Measurements from ENCODE around the gene MBLAC1.

MBLAC1 gene

GRCh38 chr7:100099452-100099851, 27.3 kb upstream of the MBLAC1 start:
- no peak for DNase-seq

GRCh38 chr7:100100420-100101015, 26.2 kb upstream of the MBLAC1 start:
- peak; percentile 83 for DNase-seq

GRCh38 chr7:100101016-100101862, 25.5 kb upstream of the MBLAC1 start, which contains the start of the genes AP4M1 and MCM7:
AP4M1 (plus strand) TSS chr7:100101643; CDS start chr7:100101715, 72 bp downstream.
MCM7 (minus strand) TSS chr7:100101397; CDS start chr7:100101294, 103 bp downstream.
- DNase-seq = peak; percentile 96

- no peak for DNase-seq
Observed at GRCh38 chr7:100102950-100103840, 23.6 kb upstream of the MBLAC1 start.

- no peak for DNase-seq
Observed at GRCh38 chr7:100105534-100105933, 21.2 kb upstream of the MBLAC1 start.

- no peak for DNase-seq
Observed at GRCh38 chr7:100106633-100107032, 20.1 kb upstream of the MBLAC1 start.

GRCh38 chr7:100107125-100107737, 19.5 kb upstream of the MBLAC1 start:
- no peak for DNase-seq

- DNase-seq = no peak
Observed at GRCh38 chr7:100107890-100108289, 18.9 kb upstream of the MBLAC1 start.

GRCh38 chr7:100109521-100110163, 17.1 kb upstream of the MBLAC1 start:
- no peak for DNase-seq

GRCh38 chr7:100111156-100111555, 15.6 kb upstream of the MBLAC1 start:
- DNase-seq = no peak

GRCh38 chr7:100111914-100112313, 14.9 kb upstream of the MBLAC1 start:
- DNase-seq = no peak

- no peak for DNase-seq
Observed at GRCh38 chr7:100115026-100115425, 11.7 kb upstream of the MBLAC1 start.

- no peak for DNase-seq
Observed at GRCh38 chr7:100118388-100119071, 8.2 kb upstream of the MBLAC1 start.

GRCh38 chr7:100119072-100119969, 7.4 kb upstream of the MBLAC1 start, which contains the start of the genes CNPY4 and TAF6:
CNPY4 (plus strand) TSS chr7:100119634; CDS start chr7:100119745, 111 bp downstream.
TAF6 (minus strand) TSS chr7:100119358; CDS start chr7:100114209, 5,149 bp downstream.
- DNase-seq = peak; percentile 95

- DNase-seq = peak; percentile 69
Observed at GRCh38 chr7:100119970-100120732, 6.6 kb upstream of the MBLAC1 start.

GRCh38 chr7:100120733-100121036, 6.1 kb upstream of the MBLAC1 start:
- DNase-seq = no peak

GRCh38 chr7:100122067-100122466, 4.7 kb upstream of the MBLAC1 start:
- no peak for DNase-seq

GRCh38 chr7:100122568-100122967, 4.2 kb upstream of the MBLAC1 start:
- no peak for DNase-seq

Measured in activated gamma-delta T cell treated with Interleukin-2 at 50 U/mL for 16 hours (primary cell).